ENCODE data around the gene ANGEL2. TPM values are rescaled to one million over a fixed set of nuclear protein-coding genes. Genes with fewer than 3 reads are reported as not detected.

The ANGEL2 gene
- total RNA-seq, 2 experiments from 2014 or later, result 45.0 to 46.2 TPM

Other genes with a start within 250 kb of the ANGEL2 start
- gene NSL1, start 224.1 kb downstream of the ANGEL2 start, total RNA-seq, result 10 to 100 TPM; 36.4 to 38.1 TPM
- 10 to 100 TPM; 18.6 to 20.2 TPM for gene TATDN3, start 224.0 kb downstream of the ANGEL2 start, total RNA-seq
- not detected for gene SPATA45, start 168.2 kb downstream of the ANGEL2 start, total RNA-seq
- 10 to 100 TPM; 11.7 to 14.2 TPM for gene FLVCR1, start 157.6 kb downstream of the ANGEL2 start, total RNA-seq
- gene VASH2, start 65.3 kb downstream of the ANGEL2 start, total RNA-seq, result under 1 TPM; 0.23 to 0.48 TPM
- gene RPS6KC1, start 35.4 kb upstream of the ANGEL2 start, total RNA-seq, result 10 to 100 TPM; 12.3 to 12.6 TPM